Measurements from ENCODE around the gene PALM. TPM values are rescaled to one million over a fixed set of nuclear protein-coding genes. Genes with fewer than 3 reads are reported as not detected.
A peak's percentile ranks its signal among the peaks of the same experiment; 100 is the strongest.
"Not testable (repeated sequence)": the region's sequence is repeated elsewhere in the genome, so short reads cannot be mapped to it uniquely, and the experiment has no call there.

The PALM gene
- total and polyA plus RNA-seq, 5 experiments from 2014 or later = not detected

DNA sequence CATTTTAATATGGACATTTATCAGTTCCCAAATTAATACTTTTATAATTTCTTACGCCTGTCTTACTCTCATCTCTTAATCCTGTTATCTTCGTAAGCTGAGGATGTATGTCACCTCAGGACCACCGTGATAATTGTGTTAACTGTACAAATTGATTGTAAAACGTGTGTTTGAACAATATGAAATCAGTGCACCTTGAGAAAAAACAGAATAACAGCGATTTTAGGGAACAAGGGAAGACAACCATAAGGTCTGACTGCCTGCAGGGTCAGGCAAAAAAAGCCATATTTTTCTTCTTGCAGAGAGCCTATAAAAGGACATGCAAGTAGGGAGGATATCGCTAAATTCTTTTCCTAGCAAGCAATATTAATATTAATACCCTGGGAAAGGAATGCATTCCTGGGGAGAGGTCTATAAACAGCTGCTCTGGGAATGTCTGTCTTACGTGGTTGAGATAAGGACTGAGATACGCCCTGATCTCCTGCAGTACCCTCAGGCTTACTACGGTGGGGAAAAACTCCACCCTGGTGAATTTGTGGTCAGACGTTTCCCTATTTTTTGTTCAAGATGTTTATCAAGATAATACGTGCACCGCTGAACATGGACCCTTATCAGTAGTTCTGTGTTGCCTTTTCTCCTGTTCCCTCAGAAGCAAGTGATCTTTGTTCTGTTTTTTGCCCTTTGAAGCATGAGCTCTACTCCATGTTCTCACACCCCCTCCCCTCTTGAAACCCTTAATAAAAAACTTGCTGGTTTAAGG, 39.9 kb upstream of the PALM start:
- ATAC-seq, H3K27ac Mint-ChIP-seq, H3K36me3 Mint-ChIP-seq, H3K4me3 Mint-ChIP-seq, H3K9me3 Mint-ChIP-seq, DNase-seq: not testable (repeated sequence)
- peaks cover 5 to 12% (median 9%) of the 10 kb centered on the region in 4 donors for H3K4me1 Mint-ChIP-seq
- peaks cover 6 to 16% (median 9%) of the 10 kb centered on the region in 5 donors for H3K27me3 Mint-ChIP-seq
- POLR2A ChIA-PET = interaction anchor here (3.0 kb wide), 1 partner anchor 10 kb away, joined by 8 read pairs; no protein-coding TSS in a partner anchor

DNA sequence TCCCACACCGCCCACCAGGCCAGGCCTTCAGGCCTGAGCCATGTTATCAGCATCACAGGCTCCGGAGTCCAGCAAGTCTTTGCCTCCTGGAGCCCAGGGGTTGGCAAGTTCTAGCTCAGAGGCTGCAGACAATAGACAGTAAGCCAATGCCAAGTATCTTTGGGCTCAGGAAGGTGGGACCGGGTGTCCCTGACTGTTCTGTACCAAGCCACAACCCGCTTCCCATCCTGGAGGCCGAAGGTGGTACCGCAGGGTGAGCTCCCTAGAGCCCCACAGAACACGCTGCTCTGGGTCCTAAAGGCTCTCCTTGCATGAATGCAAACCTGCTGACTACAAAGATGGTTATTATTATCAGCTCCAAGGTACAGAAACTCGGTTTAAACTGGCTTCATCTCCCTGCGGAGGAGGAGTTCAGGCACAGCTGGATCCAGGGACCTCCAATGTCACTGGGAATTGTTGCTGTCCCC, 38.1 kb upstream of the PALM start:
- POLR2A ChIA-PET = interaction anchor here (0.6 to 1.4 kb wide), 2 partner anchors 9 to 66 kb away, joined by 4 read pairs; no protein-coding TSS in a partner anchor
- H3K4me3 Mint-ChIP-seq = no peak overlapping the region
- no peak overlapping the region for H3K27ac Mint-ChIP-seq
- ATAC-seq (peak in 1 of 2 donors; percentile 61), DNase-seq (no peak)
- peaks cover 0 to 5% (median 4%) of the 10 kb centered on the region in 4 donors for H3K4me1 Mint-ChIP-seq
- peaks cover 11 to 29% (median 16%) of the 10 kb centered on the region in 5 donors for H3K27me3 Mint-ChIP-seq
- peaks cover 0 to 2% (median 0%) of the 10 kb centered on the region in 9 donors for H3K9me3 Mint-ChIP-seq
- peaks cover 0 to 2% (median 0%) of the 10 kb centered on the region in 3 donors for H3K36me3 Mint-ChIP-seq

DNA sequence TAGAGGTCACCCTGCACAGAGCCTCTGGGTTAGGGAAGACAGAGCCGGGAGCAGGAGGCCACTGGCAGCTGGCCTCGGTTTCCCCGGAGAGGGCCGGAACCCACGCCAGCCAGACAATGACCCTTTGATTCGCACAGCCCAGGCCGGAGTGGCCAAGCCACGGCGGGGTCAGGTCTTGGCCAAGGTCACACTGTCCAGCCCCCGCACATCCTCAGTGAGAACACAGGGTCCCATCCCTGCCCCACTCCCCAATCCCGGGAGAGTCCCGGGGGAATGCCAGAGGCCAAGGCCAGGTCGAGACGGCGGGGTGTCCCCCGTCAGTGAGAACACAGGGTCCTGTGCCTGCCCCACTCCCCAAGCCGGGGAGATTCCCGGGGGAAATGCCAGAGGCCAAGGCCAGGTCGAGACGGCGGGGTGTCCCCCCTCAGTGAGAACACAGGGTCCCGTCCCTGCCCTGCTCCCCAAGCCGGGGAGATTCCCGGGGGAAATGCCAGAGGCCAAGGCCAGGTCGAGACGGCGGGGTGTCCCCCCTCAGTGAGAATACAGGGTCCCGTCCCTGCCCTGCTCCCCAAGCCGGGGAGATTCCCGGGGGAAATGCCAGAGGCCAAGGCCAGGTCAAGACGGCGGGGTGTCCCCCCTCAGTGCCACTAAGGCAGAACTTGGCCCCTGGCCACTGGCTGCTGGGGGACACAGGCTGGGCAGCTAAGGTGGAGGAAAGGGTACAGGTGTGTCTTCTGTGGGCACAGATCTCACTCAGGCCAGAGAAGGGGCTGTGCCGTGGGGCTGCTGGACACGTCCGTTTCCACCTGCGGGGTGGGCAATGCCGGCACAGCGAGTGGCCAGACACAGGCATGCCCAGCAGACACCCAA, 34.2 kb upstream of the PALM start:
- H3K4me1 Mint-ChIP-seq = peaks cover 0 to 16% (median 5%) of the 10 kb centered on the region in 4 donors
- H3K36me3 Mint-ChIP-seq = no peaks in the 10 kb centered on the region
- H3K27ac Mint-ChIP-seq = no peak overlapping the region
- peaks cover 7 to 31% (median 11%) of the 10 kb centered on the region in 5 donors for H3K27me3 Mint-ChIP-seq
- no peaks in the 10 kb centered on the region for H3K9me3 Mint-ChIP-seq
- peak overlapping the region in 1 of 10 donors; percentile 50 for H3K4me3 Mint-ChIP-seq
- ATAC-seq = no peak
- POLR2A ChIA-PET = interaction anchor here (0.7 kb wide), 1 partner anchor 391 kb away, joined by 5 read pairs; no protein-coding TSS in a partner anchor
- no peak for DNase-seq

DNA sequence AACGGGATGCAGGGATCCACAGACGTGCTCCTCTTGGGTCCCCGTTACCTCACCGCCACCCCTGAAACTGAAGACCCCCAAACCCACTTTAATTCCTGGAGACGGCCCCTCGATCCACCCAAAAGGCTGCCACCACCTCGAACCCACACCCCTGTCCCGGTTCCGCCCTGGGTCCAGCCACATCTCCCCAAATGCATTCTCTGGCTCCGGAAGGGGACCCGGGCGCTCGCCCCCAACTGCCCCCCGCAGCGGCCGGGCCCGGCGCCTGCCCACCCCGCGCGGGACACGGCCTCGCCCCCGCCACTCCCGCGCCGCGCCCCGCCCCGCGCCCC, 32.8 kb upstream of the PALM start:
- peaks cover 0 to 17% (median 8%) of the 10 kb centered on the region in 4 donors for H3K4me1 Mint-ChIP-seq
- no peak for DNase-seq
- H3K9me3 Mint-ChIP-seq = no peaks in the 10 kb centered on the region
- no peak for ATAC-seq
- H3K27ac Mint-ChIP-seq = no peak overlapping the region
- peaks cover 7 to 29% (median 11%) of the 10 kb centered on the region in 5 donors for H3K27me3 Mint-ChIP-seq
- POLR2A ChIA-PET = interaction anchor here (0.6 to 1.0 kb wide), 2 partner anchors 13 to 64 kb away, joined by 5 to 6 read pairs; partner anchors contain the start of gene RNF126
- H3K36me3 Mint-ChIP-seq = no peaks in the 10 kb centered on the region
- H3K4me3 Mint-ChIP-seq = peak overlapping the region in 1 of 10 donors; percentile 48

DNA sequence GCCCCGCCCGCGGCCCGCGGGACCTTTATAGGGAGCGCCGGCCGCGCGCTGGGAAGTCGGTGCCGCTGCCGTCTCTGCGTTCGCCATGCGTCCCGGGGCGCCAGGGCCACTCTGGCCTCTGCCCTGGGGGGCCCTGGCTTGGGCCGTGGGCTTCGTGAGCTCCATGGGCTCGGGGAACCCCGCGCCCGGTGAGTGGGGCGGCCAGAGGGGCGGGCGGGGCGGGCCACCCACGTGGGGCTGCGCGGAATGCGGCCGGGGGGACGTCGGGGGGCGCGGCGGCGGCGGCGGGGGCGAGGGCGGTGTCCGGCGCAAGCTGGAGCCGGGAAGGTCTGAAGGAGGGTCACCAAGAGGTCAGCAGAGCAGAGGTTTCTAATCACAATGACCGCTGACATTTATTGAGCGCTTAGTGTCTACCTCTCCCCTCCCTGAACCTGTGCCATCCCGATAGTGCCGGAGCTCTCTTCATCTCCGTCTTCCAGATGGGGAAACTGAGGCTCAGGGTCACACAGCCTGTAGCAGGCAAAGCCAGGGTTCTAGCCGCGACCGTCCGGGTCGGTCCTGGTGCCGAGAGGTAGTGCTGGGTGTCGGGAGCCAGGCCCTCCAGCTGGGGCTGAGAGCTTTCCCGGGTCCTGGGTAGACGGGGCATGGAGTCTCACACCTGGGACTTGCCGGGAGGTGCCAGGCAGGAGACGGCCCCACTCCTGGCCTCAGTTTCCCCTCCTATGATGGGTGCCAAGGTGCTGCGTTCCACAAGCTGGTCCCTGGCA, 32.2 kb upstream of the PALM start, which contains the start of gene FSTL3:
Gene FSTL3 (plus strand): TSS at position 54 of the 767 bp plus-strand sequence. CDS start 32 bp downstream, at position 86.
- peaks cover 7 to 29% (median 11%) of the 10 kb centered on the region in 5 donors for H3K27me3 Mint-ChIP-seq
- DNase-seq = peak in 1 of 10 donors; percentile 59
- H3K9me3 Mint-ChIP-seq = no peaks in the 10 kb centered on the region
- H3K36me3 Mint-ChIP-seq = no peaks in the 10 kb centered on the region
- ATAC-seq = no peak
- peaks cover 0 to 17% (median 8%) of the 10 kb centered on the region in 4 donors for H3K4me1 Mint-ChIP-seq
- H3K27ac Mint-ChIP-seq = peak within 1 kb of the TSS in 2 of 10 donors; percentile 14 to 32
- POLR2A ChIA-PET = interaction anchor here (0.5 to 1.6 kb wide), 3 partner anchors 13 to 26 kb away, joined by 5 to 8 read pairs (median 6); partner anchors contain the start of gene RNF126
- peak within 1 kb of the TSS in 9 of 10 donors; percentile 3 to 73 (median 57) for H3K4me3 Mint-ChIP-seq

DNA sequence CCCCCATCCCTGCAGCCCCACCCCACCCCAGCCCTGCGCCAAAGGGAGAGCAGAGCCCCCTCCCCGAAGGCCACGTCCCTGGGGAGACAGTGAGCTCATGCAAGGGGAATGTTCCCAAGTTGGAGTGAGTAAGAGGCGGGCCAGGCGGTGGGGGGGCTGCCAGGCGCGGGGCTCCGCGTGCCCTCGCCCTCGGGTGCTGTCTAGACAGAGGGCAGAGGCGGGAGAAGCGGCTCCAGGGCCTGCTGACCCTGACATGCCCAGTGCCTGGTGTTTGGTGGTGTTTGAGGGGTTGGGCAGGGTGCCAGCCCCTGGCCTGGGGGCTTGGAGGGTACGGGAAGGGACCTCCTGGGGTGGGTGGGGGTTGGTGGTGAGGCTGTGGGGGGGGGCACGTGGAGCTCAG, 31.5 kb upstream of the PALM start:
- DNase-seq (no peak), ATAC-seq (no peak)
- POLR2A ChIA-PET = interaction anchor here (0.5 to 1.6 kb wide), 4 partner anchors 14 to 27 kb away, joined by 4 to 8 read pairs (median 6); partner anchors contain the start of genes PRSS57 and RNF126
- Mint-ChIP-seq H3K9me3 (no peaks in the 10 kb centered on the region), H3K27me3 (peaks cover 7 to 27% (median 11%) of the 10 kb centered on the region in 5 donors), H3K36me3 (no peaks in the 10 kb centered on the region), H3K27ac (no peak overlapping the region), H3K4me1 (peaks cover 0 to 19% (median 8%) of the 10 kb centered on the region in 4 donors), H3K4me3 (no peak overlapping the region)

DNA sequence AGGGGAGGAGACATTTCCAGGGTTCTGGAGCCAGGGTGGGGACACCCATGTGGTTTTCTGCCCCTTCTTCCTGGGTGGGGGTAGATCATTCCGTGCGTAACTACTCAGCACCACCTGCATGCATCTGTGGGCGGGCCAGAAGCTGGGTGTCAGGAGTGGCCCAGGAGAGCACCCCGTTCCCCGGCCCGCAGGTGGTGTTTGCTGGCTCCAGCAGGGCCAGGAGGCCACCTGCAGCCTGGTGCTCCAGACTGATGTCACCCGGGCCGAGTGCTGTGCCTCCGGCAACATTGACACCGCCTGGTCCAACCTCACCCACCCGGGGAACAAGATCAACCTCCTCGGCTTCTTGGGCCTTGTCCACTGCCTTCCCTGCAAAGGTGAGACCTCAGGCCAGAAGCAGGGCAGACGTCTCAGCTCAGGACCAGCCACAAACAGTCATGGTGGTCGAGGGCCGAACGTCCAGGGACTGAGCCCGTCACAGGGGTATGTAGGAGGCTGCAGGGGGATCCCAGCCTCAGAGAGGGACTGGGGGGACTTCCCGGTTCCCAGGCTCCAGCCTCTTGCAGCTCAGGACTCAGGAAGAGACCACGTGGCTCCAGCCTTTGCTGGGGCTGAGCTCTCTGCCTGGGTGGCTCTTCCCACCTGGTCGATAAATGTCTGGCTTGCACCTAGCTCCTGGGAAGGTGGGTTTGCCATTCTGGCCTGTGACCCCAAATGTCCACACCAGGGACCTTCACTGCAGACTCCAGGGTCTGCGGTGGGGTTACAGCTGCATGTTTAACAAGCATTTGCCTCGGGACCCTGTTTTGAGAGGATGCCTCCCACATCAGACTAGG, 30.9 kb upstream of the PALM start:
- Mint-ChIP-seq H3K27ac (peak overlapping the region in 2 of 10 donors; percentile 51 to 53), H3K27me3 (peaks cover 7 to 24% (median 11%) of the 10 kb centered on the region in 5 donors), H3K4me1 (peaks cover 0 to 19% (median 8%) of the 10 kb centered on the region in 4 donors), H3K36me3 (no peaks in the 10 kb centered on the region), H3K4me3 (peak overlapping the region in 6 of 10 donors; percentile 31 to 84 (median 50)), H3K9me3 (no peaks in the 10 kb centered on the region)
- POLR2A ChIA-PET = interaction anchor here (1.0 to 1.6 kb wide), 2 partner anchors 15 to 17 kb away, joined by 4 to 8 read pairs; partner anchors contain the start of genes PRSS57 and RNF126
- no peak for ATAC-seq
- DNase-seq = no peak

DNA sequence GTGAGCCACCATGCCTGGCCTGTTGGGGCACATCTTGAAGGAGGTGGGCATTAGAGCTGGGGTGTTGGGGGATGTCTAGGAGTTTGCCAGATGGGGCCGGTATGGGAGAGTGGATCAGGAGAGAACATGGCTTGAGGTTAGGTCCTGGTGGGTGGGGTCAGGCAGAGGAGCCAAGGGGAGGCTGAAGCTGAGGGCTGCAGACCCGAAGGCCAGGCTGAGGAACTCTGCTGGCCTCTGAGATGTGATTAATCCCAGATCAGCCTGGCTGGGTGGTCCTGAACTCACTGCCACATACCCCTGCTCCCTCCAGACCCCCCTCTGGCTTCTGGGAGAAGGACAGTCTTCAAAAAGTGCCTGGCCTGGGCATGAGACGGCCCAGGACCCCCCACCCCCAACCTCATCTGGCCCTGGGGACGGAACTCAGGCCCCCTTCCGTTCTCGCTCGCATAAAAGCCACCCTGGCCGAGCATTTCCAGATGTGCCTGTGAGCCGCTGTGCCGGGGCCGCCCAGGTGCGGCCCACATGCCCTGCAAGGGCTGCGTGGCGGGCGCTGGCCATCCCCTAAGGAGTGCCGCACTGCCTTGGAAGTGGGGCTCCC, 29.8 kb upstream of the PALM start:
- peak overlapping the region in 4 of 10 donors; percentile 49 to 60 (median 54) for H3K27ac Mint-ChIP-seq
- ATAC-seq = no peak
- no peaks in the 10 kb centered on the region for H3K9me3 Mint-ChIP-seq
- H3K4me3 Mint-ChIP-seq = peak overlapping the region; percentile 56 to 84 (median 74)
- H3K4me1 Mint-ChIP-seq = peaks cover 0 to 19% (median 7%) of the 10 kb centered on the region in 4 donors
- POLR2A ChIA-PET = interaction anchor here (0.5 to 2.0 kb wide), 5 partner anchors 8 to 45 kb away, joined by 3 to 15 read pairs (median 4); partner anchors contain the start of genes POLRMT and RNF126
- H3K27me3 Mint-ChIP-seq = peaks cover 5 to 19% (median 7%) of the 10 kb centered on the region in 5 donors
- DNase-seq = no peak
- H3K36me3 Mint-ChIP-seq = no peaks in the 10 kb centered on the region

DNA sequence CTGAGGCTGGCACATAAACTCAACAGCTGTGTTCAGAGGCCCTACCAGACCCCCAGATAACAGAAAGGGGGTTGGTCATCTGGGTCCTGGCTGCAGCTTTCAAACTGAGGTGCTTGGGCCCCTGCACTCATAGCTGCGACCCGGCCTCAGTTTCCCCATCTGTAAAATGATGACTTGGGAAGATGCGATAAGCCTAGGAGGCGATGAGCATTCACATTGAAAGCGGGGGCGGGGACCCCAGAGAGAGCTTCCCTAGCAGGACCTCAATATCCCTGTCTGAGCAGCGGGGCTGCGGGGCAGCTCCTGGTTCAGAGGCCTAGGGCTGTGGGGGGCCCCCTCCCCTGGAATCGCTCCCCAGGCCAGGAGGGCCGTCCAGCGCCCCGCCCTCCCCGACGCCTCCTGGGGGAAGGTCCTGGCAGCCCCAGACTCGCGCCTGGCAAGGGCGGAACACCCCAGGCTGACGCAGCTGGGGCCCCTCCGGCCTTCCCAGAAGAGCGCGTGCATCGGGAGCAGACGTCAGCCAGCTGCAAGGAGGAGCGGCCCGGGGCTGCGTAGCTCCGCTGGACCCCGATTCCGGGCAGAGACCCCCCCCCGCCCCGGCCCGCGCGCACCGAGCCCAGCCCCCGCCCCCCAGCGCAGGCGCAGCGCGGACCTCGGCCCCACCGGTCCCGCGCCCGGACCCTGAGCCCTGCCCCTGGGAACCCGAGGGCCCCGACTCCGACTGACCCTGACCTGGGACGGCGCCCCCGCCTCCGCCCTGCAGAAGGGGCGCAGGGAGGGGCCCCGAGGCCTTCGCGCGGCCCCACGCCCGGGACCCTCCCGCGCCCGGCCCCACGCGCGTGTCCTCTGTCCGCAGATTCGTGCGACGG, 29.1 kb upstream of the PALM start:
- Mint-ChIP-seq H3K4me1 (peaks cover 0 to 19% (median 7%) of the 10 kb centered on the region in 4 donors), H3K9me3 (no peaks in the 10 kb centered on the region), H3K36me3 (no peaks in the 10 kb centered on the region), H3K4me3 (peak overlapping the region; percentile 56 to 97 (median 76)), H3K27me3 (peaks cover 5 to 15% (median 6%) of the 10 kb centered on the region in 5 donors), H3K27ac (peak overlapping the region in 5 of 10 donors; percentile 13 to 63 (median 58))
- peak in 6 of 10 donors; percentile 19 to 39 (median 34) for DNase-seq
- ATAC-seq = peak in 1 of 2 donors; percentile 2
- POLR2A ChIA-PET = interaction anchor here (0.5 to 2.0 kb wide), 7 partner anchors 9 to 75 kb away, joined by 3 to 15 read pairs (median 4); partner anchors contain the start of genes POLRMT and RNF126
